Glomerular visceral epithelial cell (primary cell): ENCODE results near the gene CDC14B.
A peak's percentile ranks its signal among the peaks of the same experiment; 100 is the strongest.
"Not testable (repeated sequence)": the region's sequence is repeated elsewhere in the genome, so short reads cannot be mapped to it uniquely, and the experiment has no call there.

ENCODE experiments used
- DNase-seq: peaks from one replicate; pipeline ENCODE4 v3.0.0-alpha.2; 2016; ENCODE audit errors: extremely low spot score

Gene CDC14B

GRCh38 chr9:96619491-96620180 is at the start of gene CDC14B:
TSS of gene CDC14B (minus strand) at chr9:96619843. CDS start at chr9:96619378, 465 bp downstream.
- peak; percentile 90 for DNase-seq

GRCh38 chr9:96668868-96669534 is 49.4 kb upstream of the CDC14B start:
- DNase-seq, result no peak

- DNase-seq, result no peak
These were observed 47.7 kb upstream of the CDC14B start for GRCh38 chr9:96667363-96667728.

GRCh38 chr9:96666653-96667362 is 47.2 kb upstream of the CDC14B start:
- peak; percentile 72 for DNase-seq

- DNase-seq, result no peak
These were observed 46.1 kb upstream of the CDC14B start for GRCh38 chr9:96665789-96666188.

- no peak for DNase-seq
These were observed 44.0 kb upstream of the CDC14B start for GRCh38 chr9:96663506-96664120.

GRCh38 chr9:96661711-96662110 is 42.1 kb upstream of the CDC14B start:
- peak; percentile 25 for DNase-seq

- DNase-seq, result no peak
These were observed 41.1 kb upstream of the CDC14B start for GRCh38 chr9:96660692-96661248.

- peak; percentile 86 for DNase-seq
These were observed 35.7 kb upstream of the CDC14B start, which contains the start of gene PRXL2C for GRCh38 chr9:96655198-96655851. TSS of gene PRXL2C (minus strand) at chr9:96655317. CDS start at chr9:96655281, 36 bp downstream.

GRCh38 chr9:96654450-96655197 is 35.0 kb upstream of the CDC14B start:
- DNase-seq, result peak; percentile 78

- no peak for DNase-seq
These were observed 32.0 kb upstream of the CDC14B start for GRCh38 chr9:96651626-96652025.

- no peak for DNase-seq
These were observed 30.1 kb upstream of the CDC14B start for GRCh38 chr9:96649620-96650324.

GRCh38 chr9:96646081-96646991 is 26.7 kb upstream of the CDC14B start:
- DNase-seq, result no peak

GRCh38 chr9:96644137-96644536 is 24.5 kb upstream of the CDC14B start:
- no peak for DNase-seq

- DNase-seq, result no peak
These were observed 21.9 kb upstream of the CDC14B start for GRCh38 chr9:96641514-96641913.

GRCh38 chr9:96638606-96639364 is 19.1 kb upstream of the CDC14B start:
- no peak for DNase-seq

GRCh38 chr9:96636368-96636767 is 16.7 kb upstream of the CDC14B start:
- DNase-seq, result no peak

- not testable (repeated sequence) for DNase-seq
These were observed 13.9 kb upstream of the CDC14B start for GRCh38 chr9:96633579-96633978.
